Parathyroid adenoma (tissue), 2 donors: Measurements from ENCODE around the gene IGFBP6.

Experiments used
- H2AFZ ChIP-seq: fragments of 300-600 bp; sonication (generic); one replicate; pipeline ENCODE4 v1.7.0; 2017; ENCODE audit warnings: antibody characterized with exemption, mild to moderate bottlenecking
- H3K27ac ChIP-seq: fragments of 300-600 bp; sonication (generic); one replicate; pipeline ENCODE4 v1.7.0; 2017
- H3K27me3 ChIP-seq: fragments of 300-600 bp; sonication (generic); one replicate; pipeline ENCODE4 v1.7.0; 2017; ENCODE audit warnings: low read length; ENCODE audit not compliant: control insufficient read depth, insufficient read depth
- H3K36me3 ChIP-seq: fragments of 300-600 bp; sonication (generic); one replicate; pipeline ENCODE4 v1.7.0; 2017; ENCODE audit warnings: low read length; ENCODE audit not compliant: control insufficient read depth, insufficient read depth
- H3K4me1 ChIP-seq: fragments of 300-600 bp; sonication (generic); one replicate; pipeline ENCODE4 v1.7.0; 2017; ENCODE audit warnings: control low read depth
- H3K4me2 ChIP-seq: fragments of 300-600 bp; sonication (generic); one replicate; pipeline ENCODE4 v1.7.0; 2017; ENCODE audit warnings: low read length
- H3K4me3 ChIP-seq: fragments of 300-600 bp; sonication (generic); one replicate; pipeline ENCODE4 v1.7.0; 2017; ENCODE audit warnings: low read depth, low read length
- H3K79me2 ChIP-seq: fragments of 300-600 bp; sonication (generic); one replicate; pipeline ENCODE4 v1.7.0; 2017; ENCODE audit warnings: control low read depth
- H3K9ac ChIP-seq: fragments of 300-600 bp; sonication (generic); one replicate; pipeline ENCODE4 v1.7.0; 2017; ENCODE audit warnings: mild to moderate bottlenecking
- H3K9me3 ChIP-seq: fragments of 300-600 bp; sonication (generic); one replicate; pipeline ENCODE4 v1.7.0; 2017; ENCODE audit warnings: low read length; ENCODE audit not compliant: control insufficient read depth
- TF ChIP-seq, protein P1 (sequence below): fragments of 300-600 bp; sonication (generic); IDR thresholded peaks from one replicate; pipeline ENCODE4 v1.7.0; 2017; ENCODE audit warnings: antibody characterized with exemption, mild to moderate bottlenecking
- donor health status: primary hyperparathyroidism.

IGFBP6 gene

DNA sequence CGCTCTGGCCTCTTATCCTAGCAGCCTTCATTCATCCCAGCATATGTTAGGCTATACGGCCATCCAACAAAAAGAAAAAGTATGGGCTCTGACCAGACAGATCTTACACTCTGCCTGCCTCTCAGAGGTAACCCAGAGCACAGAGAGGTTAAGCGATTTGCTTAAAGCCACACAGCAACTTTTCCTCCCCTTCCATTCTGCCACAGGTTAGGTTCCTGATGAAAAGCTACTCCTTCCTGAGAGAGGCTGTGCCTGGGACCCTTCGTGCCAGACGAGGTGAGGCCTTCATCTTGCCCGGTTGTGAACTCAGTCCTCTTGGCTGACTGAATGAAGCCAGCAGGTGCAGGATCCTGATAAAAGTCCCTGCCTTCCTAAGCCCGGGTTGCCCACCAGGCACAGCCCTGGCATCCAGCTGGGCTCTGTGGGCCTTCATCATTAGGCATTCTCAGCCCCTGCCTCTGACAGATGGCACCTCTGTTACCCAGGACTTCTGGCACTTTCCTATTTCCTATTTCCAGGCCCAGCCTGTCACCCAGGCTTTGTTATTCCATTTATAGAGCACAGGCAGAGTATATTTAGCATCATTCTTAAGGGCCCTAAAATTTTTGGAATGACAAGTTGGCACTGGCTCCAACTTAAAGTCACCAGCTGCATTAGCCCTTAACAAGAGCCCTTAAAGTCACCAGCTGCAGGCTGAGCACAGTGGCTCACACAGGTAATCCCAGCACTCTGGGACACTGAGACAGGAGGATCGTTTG lies 18.6 kb downstream of the IGFBP6 start:
- H3K27ac ChIP-seq: no peak overlapping the region

DNA sequence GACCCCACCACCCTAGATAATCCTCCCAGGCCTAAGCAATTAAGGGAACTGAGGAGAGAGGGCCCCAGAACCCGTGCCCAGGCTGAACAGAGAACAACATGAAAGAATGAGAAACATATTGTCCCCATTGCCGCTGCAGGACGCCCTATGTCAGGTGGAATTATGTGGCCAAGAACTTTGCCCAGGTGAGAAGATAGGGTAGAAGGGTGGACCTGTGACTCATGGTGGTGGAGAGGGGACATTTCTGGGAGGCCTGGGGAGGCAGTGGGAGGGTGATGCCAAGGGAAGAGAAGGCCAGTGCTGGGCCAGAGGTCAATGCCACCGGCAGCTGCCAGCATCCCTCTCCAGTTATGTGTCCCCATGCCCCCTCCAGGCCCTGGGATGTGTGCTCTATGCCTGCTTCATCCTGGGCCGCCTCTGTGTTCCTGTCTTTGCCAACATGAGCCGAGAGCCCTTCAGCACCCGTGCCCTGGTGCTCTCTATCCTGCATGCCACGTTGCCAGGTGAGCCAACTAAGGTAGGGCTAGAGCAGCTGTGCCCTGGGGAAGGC lies 21.4 kb downstream of the IGFBP6 start:
- Histone ChIP-seq H3K4me2 (no peak overlapping the region), H3K9ac (no peak overlapping the region), H3K36me3 (no peaks in the 10 kb centered on the region), H2AFZ (no peak overlapping the region), H3K27ac (no peak overlapping the region), H3K27me3 (no peaks in the 10 kb centered on the region), H3K79me2 (no peaks in the 10 kb centered on the region), H3K4me1 (no peaks in the 10 kb centered on the region), H3K4me3 (no peak overlapping the region), H3K9me3 (no peaks in the 10 kb centered on the region)
- TF ChIP-seq, protein P1, sequence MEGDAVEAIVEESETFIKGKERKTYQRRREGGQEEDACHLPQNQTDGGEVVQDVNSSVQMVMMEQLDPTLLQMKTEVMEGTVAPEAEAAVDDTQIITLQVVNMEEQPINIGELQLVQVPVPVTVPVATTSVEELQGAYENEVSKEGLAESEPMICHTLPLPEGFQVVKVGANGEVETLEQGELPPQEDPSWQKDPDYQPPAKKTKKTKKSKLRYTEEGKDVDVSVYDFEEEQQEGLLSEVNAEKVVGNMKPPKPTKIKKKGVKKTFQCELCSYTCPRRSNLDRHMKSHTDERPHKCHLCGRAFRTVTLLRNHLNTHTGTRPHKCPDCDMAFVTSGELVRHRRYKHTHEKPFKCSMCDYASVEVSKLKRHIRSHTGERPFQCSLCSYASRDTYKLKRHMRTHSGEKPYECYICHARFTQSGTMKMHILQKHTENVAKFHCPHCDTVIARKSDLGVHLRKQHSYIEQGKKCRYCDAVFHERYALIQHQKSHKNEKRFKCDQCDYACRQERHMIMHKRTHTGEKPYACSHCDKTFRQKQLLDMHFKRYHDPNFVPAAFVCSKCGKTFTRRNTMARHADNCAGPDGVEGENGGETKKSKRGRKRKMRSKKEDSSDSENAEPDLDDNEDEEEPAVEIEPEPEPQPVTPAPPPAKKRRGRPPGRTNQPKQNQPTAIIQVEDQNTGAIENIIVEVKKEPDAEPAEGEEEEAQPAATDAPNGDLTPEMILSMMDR: no peak

More for the DNA sequence above, 18.6 kb downstream of the IGFBP6 start:
- Histone ChIP-seq H3K9me3 (no peaks in the 10 kb centered on the region), H3K9ac (no peak overlapping the region), H3K4me2 (no peak overlapping the region), H2AFZ (no peak overlapping the region), H3K4me1 (no peaks in the 10 kb centered on the region), H3K79me2 (no peaks in the 10 kb centered on the region), H3K36me3 (no peaks in the 10 kb centered on the region), H3K27me3 (no peaks in the 10 kb centered on the region), H3K4me3 (no peak overlapping the region)
- TF ChIP-seq, protein P1: no peak

DNA sequence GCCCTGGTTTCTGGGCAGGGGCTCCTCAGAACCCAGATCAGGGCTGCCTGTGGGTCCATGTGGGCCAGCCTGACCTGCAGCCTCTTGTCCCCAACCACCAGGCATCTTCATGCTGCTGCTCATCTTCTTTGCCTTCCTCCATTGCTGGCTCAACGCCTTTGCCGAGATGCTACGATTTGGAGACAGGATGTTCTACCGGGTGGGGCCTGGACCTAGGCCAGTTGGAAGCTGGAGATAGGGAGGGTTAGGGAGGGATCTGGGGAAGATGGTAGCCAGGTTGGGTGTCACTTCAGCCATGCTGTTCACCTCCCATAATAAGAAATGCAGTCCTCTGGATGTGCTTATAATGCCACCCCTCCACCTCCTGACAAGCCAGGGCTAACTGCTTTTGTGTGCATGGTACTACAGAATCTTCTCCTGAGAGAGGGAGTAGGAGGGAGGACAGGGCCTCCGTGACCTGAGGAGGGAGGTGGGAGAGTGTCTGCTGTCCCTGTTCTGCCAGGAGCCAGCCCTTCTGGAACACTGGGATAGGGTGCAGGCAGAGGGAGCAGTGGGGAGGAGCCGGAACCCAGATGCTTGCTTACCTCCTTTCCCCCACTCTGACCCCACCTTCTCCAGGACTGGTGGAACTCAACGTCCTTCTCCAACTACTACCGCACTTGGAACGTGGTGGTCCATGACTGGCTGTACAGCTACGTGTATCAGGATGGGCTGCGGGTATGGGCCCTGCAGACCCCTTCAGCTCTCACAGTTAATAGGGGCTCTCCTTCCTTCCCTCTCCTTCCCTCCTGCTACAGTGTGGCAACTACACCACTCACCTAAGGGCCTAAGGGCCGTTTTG lies 23.4 kb downstream of the IGFBP6 start:
- H2AFZ ChIP-seq: no peak overlapping the region
- H3K4me1 ChIP-seq: no peaks in the 10 kb centered on the region
- no peaks in the 10 kb centered on the region for H3K79me2 ChIP-seq
- H3K4me3 ChIP-seq: no peak overlapping the region
- H3K36me3 ChIP-seq: no peaks in the 10 kb centered on the region
- H3K4me2 ChIP-seq: no peak overlapping the region
- H3K27ac ChIP-seq: no peak overlapping the region
- H3K9me3 ChIP-seq: no peaks in the 10 kb centered on the region
- no peak overlapping the region for H3K9ac ChIP-seq
- TF ChIP-seq, protein P1: no peak
- H3K27me3 ChIP-seq: no peaks in the 10 kb centered on the region

DNA sequence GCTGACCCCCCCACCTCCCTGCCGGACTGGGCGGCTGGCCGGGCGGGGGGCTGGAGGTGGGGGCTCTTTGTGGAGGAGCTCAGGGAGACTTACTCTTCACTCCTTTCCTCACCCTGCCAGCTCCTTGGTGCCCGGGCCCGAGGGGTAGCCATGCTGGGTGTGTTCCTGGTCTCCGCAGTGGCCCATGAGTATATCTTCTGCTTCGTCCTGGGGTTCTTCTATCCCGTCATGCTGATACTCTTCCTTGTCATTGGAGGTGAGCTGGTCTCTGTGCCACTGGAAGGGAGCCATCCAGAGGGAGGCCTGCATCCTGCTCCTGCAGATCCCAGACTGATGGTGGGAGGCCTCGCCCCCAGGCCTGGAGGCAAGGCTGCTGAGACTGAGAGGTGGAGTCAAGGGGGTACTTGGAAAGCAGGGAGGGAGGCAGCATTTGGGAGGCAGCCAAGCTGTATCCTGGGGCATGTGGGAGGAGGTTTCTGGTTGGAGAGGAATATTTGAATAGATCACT lies 25.5 kb downstream of the IGFBP6 start:
- no peaks in the 10 kb centered on the region for H3K9me3 ChIP-seq
- TF ChIP-seq, protein P1: no peak
- no peaks in the 10 kb centered on the region for H3K27me3 ChIP-seq
- H3K36me3 ChIP-seq: no peaks in the 10 kb centered on the region
- no peaks in the 10 kb centered on the region for H3K4me1 ChIP-seq
- H3K79me2 ChIP-seq: no peaks in the 10 kb centered on the region
- no peak overlapping the region for H3K27ac ChIP-seq
- no peak overlapping the region for H3K9ac ChIP-seq
- no peak overlapping the region for H3K4me2 ChIP-seq
- H3K4me3 ChIP-seq: no peak overlapping the region
- no peak overlapping the region for H2AFZ ChIP-seq
